Esophagus squamous epithelium (tissue), 5 donors: Measurements from ENCODE around the gene RALGAPA1. TPM values are rescaled to one million over a fixed set of nuclear protein-coding genes. Genes with fewer than 3 reads are reported as not detected.
"Not testable (repeated sequence)": the region's sequence is repeated elsewhere in the genome, so short reads cannot be mapped to it uniquely, and the experiment has no call there.

Experiments
- DNase-seq: peaks from one replicate; lab custom pipeline; 2025; lab: John Stamatoyannopoulos, UW
- H3K27ac ChIP-seq, 4 donors: fragments of 200-600 bp; sonication (generic); one replicate each; pipeline ENCODE4 v1.5.1; 2016 to 2019; ENCODE audit warnings: mild to moderate bottlenecking in 1 of 4
- H3K27me3 ChIP-seq, 4 donors: fragments of 200-600 bp; sonication (generic); 1 replicate in 3 of 4; 2 replicates in 1 of 4; pipeline versions ENCODE4 v1.5.1 to v1.6.0; 2017 to 2021; ENCODE audit warnings: antibody characterized with exemption in 1 of 4
- H3K36me3 ChIP-seq, 3 donors: fragments of 200-600 bp; sonication (generic); one replicate each; pipeline ENCODE4 v1.5.1; 2016 to 2019
- H3K4me1 ChIP-seq, 3 donors: fragments of 200-600 bp; sonication (generic); one replicate each; pipeline ENCODE4 v1.5.1; 2017 to 2019
- H3K4me3 ChIP-seq, 4 donors: fragments of 200-600 bp; sonication (generic); 1 replicate in 3 of 4; 2 replicates in 1 of 4; pipeline ENCODE4 v1.5.1; 2016 to 2019; ENCODE audit warnings: mild to moderate bottlenecking in 2 of 4, moderate library complexity in 1 of 4
- H3K9me3 ChIP-seq, 3 donors: fragments of 200-600 bp; sonication (generic); one replicate each; pipeline ENCODE4 v1.5.1; 2016 to 2019
- CTCF ChIP-seq, 6 experiments: fragments of 450-650 bp in 4 of 6; fragments of 200-600 bp in 2 of 6; sonication (generic) in 2 of 6; IDR thresholded peaks; one replicate each; pipeline ENCODE4 v1.5.1; 2016 to 2019; ENCODE audit warnings: antibody characterized with exemption in 6 of 6, mild to moderate bottlenecking in 4 of 6, moderate library complexity in 4 of 6
- POLR2A ChIP-seq, 4 donors: fragments of 450-650 bp; IDR thresholded peaks; one replicate each; pipeline ENCODE4 v1.6.1; 2017; ENCODE audit warnings: antibody characterized with exemption in 4 of 4, mild to moderate bottlenecking in 4 of 4, moderate library complexity in 3 of 4
- WGBS, 2 donors: methylation state at CpG; one replicate each; pipeline ENCODE4 v1.1.5; 2018; 5-methylcytosine and 5-hydroxymethylcytosine counted together
- intact Hi-C: fragments of 100-400 bp; cut with DNase I; formaldehyde crosslinking; loops from one replicate; pipeline ENCODE4 v1.15.0; 2022
- total RNA-seq, 4 donors: library from RNA; depleted of rRNA; stranded (reverse); fragments of >200 nt; gene quantifications; one replicate each; pipeline ENCODE4 v1.1.0, GENCODE V29; 2016
- donor health status: DM: yes; HTN: yes; CAD: no.

Gene RALGAPA1
- total RNA-seq, 4 donors from 2014 or later, result 22.5 to 78.6 (median 39.8) TPM

GRCh38 chr14:35637269-35637668 lies 171.8 kb downstream of the RALGAPA1 start:
- 89 to 91% methylated on average over 2 of the region's 2 CpGs for WGBS, 2 donors
- no peak for DNase-seq
- intact Hi-C loops, result no loop called here

DNA sequence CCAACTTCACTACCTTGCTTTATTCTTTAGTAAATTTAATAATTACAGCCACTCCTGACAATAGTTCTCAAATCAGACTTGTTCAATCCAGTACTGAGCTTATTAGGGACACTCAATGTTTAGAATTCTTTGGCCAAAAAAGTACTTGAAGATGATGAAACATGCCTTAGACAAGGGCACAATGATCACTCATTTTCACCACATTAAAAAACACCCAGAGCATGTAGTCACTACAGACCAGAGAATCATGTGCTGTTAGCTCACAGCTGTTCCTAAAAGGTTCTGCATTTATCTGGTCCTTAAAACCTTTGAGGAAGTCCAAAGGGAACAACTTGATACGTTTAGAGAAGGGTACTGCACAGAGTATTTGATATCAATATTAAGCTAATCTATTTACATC lies 176.4 kb downstream of the RALGAPA1 start:
- H3K27ac ChIP-seq, result no peak overlapping the region
- H3K36me3 ChIP-seq, result peaks cover 0 to 67% (median 3%) of the 10 kb centered on the region in 3 donors
- no peaks in the 10 kb centered on the region for H3K27me3 ChIP-seq
- TF ChIP-seq CTCF (IDR thresholded peaks at IDR 0.05), result no peak
- TF ChIP-seq POLR2A (IDR thresholded peaks at IDR 0.05), result no peak
- H3K4me3 ChIP-seq, result no peak overlapping the region
- intact Hi-C loops, result no loop called here
- peaks cover 0 to 22% (median 0%) of the 10 kb centered on the region in 3 donors for H3K4me1 ChIP-seq
- no peak for DNase-seq
- H3K9me3 ChIP-seq, result no peaks in the 10 kb centered on the region
- WGBS, 2 donors, result 47 to 59% methylated on average over 1 of the region's 1 CpG

More at GRCh38 chr14:35637269-35637668, 171.8 kb downstream of the RALGAPA1 start:
- peaks cover 0 to 5% (median 0%) of the 10 kb centered on the region in 3 donors for H3K9me3 ChIP-seq
- TF ChIP-seq POLR2A (IDR thresholded peaks at IDR 0.05), result no peak
- no peak for TF ChIP-seq CTCF (IDR thresholded peaks at IDR 0.05)
- H3K4me1 ChIP-seq, result peaks cover 0 to 9% (median 0%) of the 10 kb centered on the region in 3 donors
- no peaks in the 10 kb centered on the region for H3K27me3 ChIP-seq
- H3K36me3 ChIP-seq, result peaks cover 0 to 81% (median 3%) of the 10 kb centered on the region in 3 donors
- no peak overlapping the region for H3K27ac ChIP-seq
- no peak overlapping the region for H3K4me3 ChIP-seq

GRCh38 chr14:35632271-35632670 lies 176.8 kb downstream of the RALGAPA1 start:
- Histone ChIP-seq H3K4me1 (peaks cover 0 to 22% (median 0%) of the 10 kb centered on the region in 3 donors), H3K36me3 (peaks cover 0 to 66% (median 3%) of the 10 kb centered on the region in 3 donors), H3K9me3 (no peaks in the 10 kb centered on the region), H3K27ac (no peak overlapping the region), H3K27me3 (no peaks in the 10 kb centered on the region), H3K4me3 (no peak overlapping the region)
- intact Hi-C loops, result no loop called here
- no peak for DNase-seq
- no peak for TF ChIP-seq CTCF (IDR thresholded peaks at IDR 0.05)
- no peak for TF ChIP-seq POLR2A (IDR thresholded peaks at IDR 0.05)
- WGBS, 2 donors, result 77 to 86% methylated on average over 3 of the region's 3 CpGs

DNA sequence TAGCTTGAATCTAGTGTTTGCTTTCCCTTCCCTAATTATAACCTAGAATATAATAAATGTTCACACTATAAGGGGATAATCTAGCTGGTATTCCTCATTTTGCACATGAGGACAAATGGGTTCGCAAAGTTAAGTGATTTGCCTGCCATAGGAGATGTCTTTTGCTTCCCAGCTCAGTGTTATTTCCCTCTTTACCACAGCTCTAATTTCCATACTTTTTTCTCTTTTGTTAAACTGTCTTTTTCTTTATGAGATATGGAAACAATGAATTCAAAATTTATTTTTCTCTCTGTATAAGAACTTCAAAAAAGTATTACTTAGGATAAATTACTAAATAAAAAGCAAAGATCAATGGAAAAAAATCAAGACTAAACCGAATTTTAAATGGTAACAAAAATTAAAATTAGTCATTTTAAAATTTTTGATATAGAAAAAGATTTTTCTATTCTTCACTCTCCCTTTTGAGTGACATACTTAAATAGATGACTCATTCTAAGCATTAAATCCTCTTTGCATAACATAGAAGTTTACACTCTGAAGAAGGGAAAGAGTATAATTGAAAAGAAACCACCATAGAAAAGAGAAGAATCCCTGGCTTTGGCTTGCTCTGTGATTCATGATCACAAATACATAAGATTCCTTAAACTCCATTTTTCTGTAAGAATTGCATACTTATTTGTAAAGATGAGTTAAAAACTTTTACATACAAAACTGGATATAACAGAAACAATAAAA lies 177.9 kb downstream of the RALGAPA1 start:
- 69 to 85% methylated on average over 2 of the region's 2 CpGs for WGBS, 2 donors
- Histone ChIP-seq H3K4me3 (no peak overlapping the region), H3K27ac (no peak overlapping the region), H3K9me3 (no peaks in the 10 kb centered on the region), H3K27me3 (no peaks in the 10 kb centered on the region), H3K36me3 (peaks cover 0 to 66% (median 3%) of the 10 kb centered on the region in 3 donors), H3K4me1 (peaks cover 0 to 22% (median 0%) of the 10 kb centered on the region in 3 donors)
- intact Hi-C loops, result no loop called here
- TF ChIP-seq CTCF (IDR thresholded peaks at IDR 0.05) (no peak), POLR2A (IDR thresholded peaks at IDR 0.05) (no peak)
- no peak for DNase-seq

GRCh38 chr14:35628989-35629388 lies 180.1 kb downstream of the RALGAPA1 start:
- H3K27me3 ChIP-seq, result no peaks in the 10 kb centered on the region
- no peak overlapping the region for H3K27ac ChIP-seq
- intact Hi-C loops, result no loop called here
- WGBS, 2 donors, result 78% methylated on average over 3 of the region's 3 CpGs
- peaks cover 0 to 63% (median 0%) of the 10 kb centered on the region in 3 donors for H3K36me3 ChIP-seq
- TF ChIP-seq CTCF (IDR thresholded peaks at IDR 0.05) (no peak), POLR2A (IDR thresholded peaks at IDR 0.05) (no peak)
- peaks cover 0 to 22% (median 0%) of the 10 kb centered on the region in 3 donors for H3K4me1 ChIP-seq
- no peaks in the 10 kb centered on the region for H3K9me3 ChIP-seq
- DNase-seq, result no peak
- H3K4me3 ChIP-seq, result no peak overlapping the region

DNA sequence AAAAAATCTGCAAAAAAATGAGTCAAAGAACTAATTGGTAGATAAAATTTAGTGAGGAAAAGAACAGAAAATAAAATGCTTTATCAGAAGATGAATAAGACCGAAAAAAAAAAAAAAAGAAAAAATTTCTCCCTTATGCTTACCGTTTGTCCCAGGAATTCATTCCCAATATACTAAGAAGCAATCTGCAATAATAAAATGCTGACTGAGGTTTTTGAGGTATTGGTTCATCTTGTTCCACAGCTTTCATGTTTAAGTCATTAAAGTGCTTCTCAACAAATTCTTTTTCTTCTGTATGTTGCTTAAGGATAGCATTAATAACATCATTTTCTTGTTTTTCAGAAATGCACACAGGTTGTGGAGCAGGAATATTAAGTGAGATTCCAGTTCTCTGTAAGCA lies 182.1 kb downstream of the RALGAPA1 start:
- H3K27me3 ChIP-seq, DNase-seq, H3K9me3 ChIP-seq, H3K4me3 ChIP-seq, H3K27ac ChIP-seq, intact Hi-C loops: not testable (repeated sequence)
- H3K36me3 ChIP-seq, result peaks cover 0 to 74% (median 4%) of the 10 kb centered on the region in 3 donors
- H3K4me1 ChIP-seq, result peaks cover 0 to 11% (median 0%) of the 10 kb centered on the region in 3 donors
- WGBS, 2 donors, result 73 to 74% methylated on average over 2 of the region's 2 CpGs

GRCh38 chr14:35621996-35622395 lies 187.1 kb downstream of the RALGAPA1 start:
- H3K9me3 ChIP-seq, H3K4me1 ChIP-seq, H3K27me3 ChIP-seq, DNase-seq, H3K27ac ChIP-seq, intact Hi-C loops, H3K4me3 ChIP-seq: not testable (repeated sequence)
- 91 to 97% methylated on average over 4 of the region's 4 CpGs for WGBS, 2 donors
- peaks cover 0 to 66% (median 4%) of the 10 kb centered on the region in 3 donors for H3K36me3 ChIP-seq

- H3K27me3 ChIP-seq, H3K4me1 ChIP-seq, H3K4me3 ChIP-seq, intact Hi-C loops, H3K9me3 ChIP-seq, DNase-seq, H3K27ac ChIP-seq: not testable (repeated sequence)
- 95 to 96% methylated on average over 6 of the region's 6 CpGs for WGBS, 2 donors
- peaks cover 0 to 61% (median 4%) of the 10 kb centered on the region in 3 donors for H3K36me3 ChIP-seq
Observed at GRCh38 chr14:35619998-35620397, 189.1 kb downstream of the RALGAPA1 start.
